Neural progenitor cell (in vitro differentiated cells): ENCODE results near the gene PIGL. TPM values are rescaled to one million over a fixed set of nuclear protein-coding genes. Genes with fewer than 3 reads are reported as not detected.

Experiments used
- DNase-seq: peaks from one replicate; pipeline ENCODE4 v3.0.0-alpha.2; 2016; ENCODE audit warnings: low spot score
- H2AFZ ChIP-seq: fragments of 200-600 bp; sonication (generic); replicated peaks from 2 replicates; pipeline ENCODE4 v1.6.1; 2016; ENCODE audit warnings: antibody characterized with exemption
- H3F3A ChIP-seq: fragments of 200-600 bp; sonication (generic); 2 replicates; pipeline ENCODE4 v1.6.1; 2016; ENCODE audit warnings: antibody characterized with exemption, low read depth
- H3K27ac ChIP-seq: fragments of 200-600 bp; sonication (generic); 2 replicates; pipeline ENCODE4 v1.5.1; 2016; ENCODE audit warnings: mild to moderate bottlenecking
- H3K27me3 ChIP-seq: fragments of 200-600 bp; sonication (generic); 2 replicates; pipeline ENCODE4 v1.6.1; 2016; ENCODE audit warnings: mild to moderate bottlenecking, moderate library complexity
- H3K36me3 ChIP-seq: fragments of 200-600 bp; sonication (generic); 2 replicates; pipeline ENCODE4 v1.5.1; 2016
- H3K4me1 ChIP-seq: fragments of 200-600 bp; sonication (generic); 2 replicates; pipeline ENCODE4 v1.6.1; 2016; ENCODE audit warnings: mixed run types
- H3K4me2 ChIP-seq: fragments of 200-600 bp; sonication (generic); 2 replicates; pipeline ENCODE4 v1.6.1; 2016
- H3K4me3 ChIP-seq: fragments of 200-600 bp; sonication (generic); 2 replicates; pipeline ENCODE4 v1.5.1; 2016
- H3K79me2 ChIP-seq: fragments of 200-600 bp; sonication (generic); 2 replicates; pipeline ENCODE4 v1.6.1; 2016; ENCODE audit warnings: low read depth
- H3K9ac ChIP-seq: fragments of 200-600 bp; sonication (generic); 2 replicates; pipeline ENCODE4 v1.6.1; 2016
- H3K9me3 ChIP-seq: fragments of 200-600 bp; sonication (generic); 2 replicates; pipeline ENCODE4 v1.5.1; 2016; ENCODE audit warnings: low read depth
- H4K20me1 ChIP-seq: fragments of 200-600 bp; sonication (generic); 2 replicates; pipeline ENCODE4 v1.6.1; 2016; ENCODE audit warnings: low read depth
- H3K27ac Mint-ChIP-seq: 3 replicates; pipeline ENCODE4 v1.8.0; 2021; ENCODE audit warnings: mixed read lengths
- H3K27me3 Mint-ChIP-seq: 2 replicates; pipeline ENCODE4 v1.8.0; 2022; ENCODE audit warnings: low read depth, mild to moderate bottlenecking, inconsistent platforms, moderate library complexity, mixed read lengths; ENCODE audit not compliant: insufficient read depth
- H3K36me3 Mint-ChIP-seq: 3 replicates; pipeline ENCODE4 v1.8.0; 2021; ENCODE audit warnings: mixed read lengths
- H3K4me1 Mint-ChIP-seq: 3 replicates; pipeline ENCODE4 v1.8.0; 2021; ENCODE audit warnings: mixed read lengths
- H3K4me3 Mint-ChIP-seq: 3 replicates; pipeline ENCODE4 v1.8.0; 2021; ENCODE audit warnings: mild to moderate bottlenecking, moderate library complexity, mixed read lengths
- H3K9me3 Mint-ChIP-seq: 3 replicates; pipeline ENCODE4 v1.8.0; 2020; ENCODE audit warnings: mixed read lengths
- EZH2 ChIP-seq: fragments of 200-600 bp; sonication (generic); IDR thresholded peaks from 2 replicates; pipeline ENCODE4 v1.6.1; 2017; ENCODE audit warnings: antibody characterized with exemption, mild to moderate bottlenecking, moderate library complexity
- EZH2phosphoT487 ChIP-seq: fragments of 200-600 bp; sonication (generic); IDR thresholded peaks from 2 replicates; pipeline ENCODE4 v1.6.1; 2017; ENCODE audit warnings: antibody characterized with exemption
- total RNA-seq: library from RNA; depleted of rRNA; stranded (reverse); fragments of >200 nt; gene quantifications from 2 replicates; pipeline ENCODE4 v1.2.3, GENCODE V29; 2015; ENCODE audit warnings: low replicate concordance
- TF ChIP-seq, protein P1 (sequence below): fragments of 200-600 bp; sonication (generic); IDR thresholded peaks from 2 replicates; pipeline ENCODE4 v1.5.1; 2017; ENCODE audit warnings: antibody characterized with exemption, mild to moderate bottlenecking

PIGL gene
- total RNA-seq, 1 donor from 2014 or later, result 57.0 TPM

DNA sequence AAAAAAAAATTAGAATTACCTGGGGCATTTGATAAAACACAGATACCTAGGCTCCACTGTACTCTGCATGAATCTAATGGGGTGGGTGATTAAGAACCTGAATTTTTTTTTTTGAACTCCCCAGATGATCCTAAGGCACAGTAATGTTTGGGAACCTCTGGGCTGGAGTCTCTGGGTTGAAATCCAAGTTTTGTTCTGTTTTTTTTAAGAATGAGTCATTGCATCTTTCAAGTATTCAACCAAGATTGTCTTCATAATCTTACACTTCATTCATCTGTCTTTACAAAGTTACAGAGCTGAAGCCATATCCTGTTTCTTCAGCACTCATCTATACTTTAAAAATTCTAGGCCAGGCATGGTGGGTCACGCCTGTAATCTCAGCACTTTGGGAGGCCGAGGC is 52.6 kb downstream of the PIGL start:
- no peak for TF ChIP-seq EZH2
- TF ChIP-seq EZH2phosphoT487, result no peak
- TF ChIP-seq, protein P1, sequence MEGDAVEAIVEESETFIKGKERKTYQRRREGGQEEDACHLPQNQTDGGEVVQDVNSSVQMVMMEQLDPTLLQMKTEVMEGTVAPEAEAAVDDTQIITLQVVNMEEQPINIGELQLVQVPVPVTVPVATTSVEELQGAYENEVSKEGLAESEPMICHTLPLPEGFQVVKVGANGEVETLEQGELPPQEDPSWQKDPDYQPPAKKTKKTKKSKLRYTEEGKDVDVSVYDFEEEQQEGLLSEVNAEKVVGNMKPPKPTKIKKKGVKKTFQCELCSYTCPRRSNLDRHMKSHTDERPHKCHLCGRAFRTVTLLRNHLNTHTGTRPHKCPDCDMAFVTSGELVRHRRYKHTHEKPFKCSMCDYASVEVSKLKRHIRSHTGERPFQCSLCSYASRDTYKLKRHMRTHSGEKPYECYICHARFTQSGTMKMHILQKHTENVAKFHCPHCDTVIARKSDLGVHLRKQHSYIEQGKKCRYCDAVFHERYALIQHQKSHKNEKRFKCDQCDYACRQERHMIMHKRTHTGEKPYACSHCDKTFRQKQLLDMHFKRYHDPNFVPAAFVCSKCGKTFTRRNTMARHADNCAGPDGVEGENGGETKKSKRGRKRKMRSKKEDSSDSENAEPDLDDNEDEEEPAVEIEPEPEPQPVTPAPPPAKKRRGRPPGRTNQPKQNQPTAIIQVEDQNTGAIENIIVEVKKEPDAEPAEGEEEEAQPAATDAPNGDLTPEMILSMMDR, result no peak

DNA sequence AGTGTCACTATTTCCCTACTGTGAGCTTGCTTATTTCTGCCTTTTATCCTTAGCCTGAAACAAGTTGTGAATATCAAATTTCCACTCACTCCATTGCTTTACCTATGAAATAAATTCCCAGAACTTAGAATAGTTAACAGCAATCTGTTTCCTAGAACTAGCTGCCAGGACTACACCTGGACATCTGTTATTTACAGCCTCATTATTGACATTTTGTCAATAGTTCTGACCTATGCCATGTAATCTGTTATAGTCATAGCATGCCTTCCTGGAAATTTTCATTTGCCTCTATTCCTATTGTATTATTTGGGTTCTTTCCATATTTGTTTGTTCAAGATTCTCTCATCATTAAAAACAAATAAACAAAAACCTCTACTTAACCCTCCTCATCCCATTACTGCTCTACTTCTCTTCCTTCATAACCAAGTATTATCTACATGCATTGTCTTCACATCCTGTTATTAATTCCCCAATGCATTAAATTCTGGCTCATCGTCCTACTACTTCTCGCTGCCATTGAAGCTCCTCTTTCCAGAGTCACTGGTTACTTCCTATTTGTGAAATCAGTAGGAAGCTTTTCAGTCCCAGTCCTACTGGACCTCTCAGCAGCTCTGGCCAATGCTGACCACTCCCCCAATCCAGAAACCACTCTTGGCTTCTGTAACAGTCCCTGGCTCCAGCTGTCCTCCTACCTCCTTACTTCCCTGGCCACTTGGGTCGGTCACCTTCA is 55.3 kb downstream of the PIGL start:
- H3K4me3 ChIP-seq, result no peak overlapping the region
- H3K4me1 Mint-ChIP-seq, result no peaks in the 10 kb centered on the region
- H3K9ac ChIP-seq, result no peak overlapping the region

More for the DNA sequence above, 52.6 kb downstream of the PIGL start:
- no peak overlapping the region for H3K27ac Mint-ChIP-seq
- Histone ChIP-seq H3K4me2 (no peak overlapping the region), H3K4me3 (no peak overlapping the region), H3K9me3 (no peaks in the 10 kb centered on the region), H3K4me1 (no peaks in the 10 kb centered on the region), H2AFZ (no peak overlapping the region), H3K27ac (no peak overlapping the region), H4K20me1 (no peaks in the 10 kb centered on the region), H3K79me2 (no peaks in the 10 kb centered on the region), H3F3A (no peaks in the 10 kb centered on the region), H3K36me3 (no peaks in the 10 kb centered on the region), H3K27me3 (no peaks in the 10 kb centered on the region), H3K9ac (no peak overlapping the region)
- H3K4me3 Mint-ChIP-seq, result no peak overlapping the region
- H3K9me3 Mint-ChIP-seq, result peaks cover 3% of the 10 kb centered on the region
- H3K36me3 Mint-ChIP-seq, result no peaks in the 10 kb centered on the region
- H3K4me1 Mint-ChIP-seq, result no peaks in the 10 kb centered on the region
- peaks cover 3% of the 10 kb centered on the region for H3K27me3 Mint-ChIP-seq
- DNase-seq, result no peak

DNA sequence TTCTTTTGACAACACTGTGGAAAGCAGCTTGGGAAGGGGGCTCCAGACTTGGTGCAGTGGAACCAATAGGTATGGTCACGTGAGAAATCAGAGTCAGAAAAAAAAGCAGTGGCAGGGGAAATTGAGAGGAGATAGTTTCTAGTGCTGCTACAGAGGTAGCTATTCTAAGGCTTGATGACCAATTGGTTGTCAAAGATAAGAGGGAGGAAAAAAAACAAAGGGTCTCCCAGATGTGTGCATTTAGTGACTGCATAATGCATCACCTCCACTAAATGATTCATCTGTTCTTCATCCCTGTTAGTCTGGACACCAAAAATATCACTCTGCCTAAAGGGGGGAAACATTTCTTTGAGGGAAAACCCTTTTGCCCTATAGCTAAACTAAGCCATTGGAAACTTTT is 56.5 kb downstream of the PIGL start:
- Mint-ChIP-seq H3K27me3 (no peaks in the 10 kb centered on the region), H3K4me3 (no peak overlapping the region), H3K36me3 (peaks cover 9% of the 10 kb centered on the region), H3K4me1 (no peaks in the 10 kb centered on the region), H3K27ac (no peak overlapping the region), H3K9me3 (peaks cover 19% of the 10 kb centered on the region)
- H3F3A ChIP-seq, result no peaks in the 10 kb centered on the region
- no peaks in the 10 kb centered on the region for H4K20me1 ChIP-seq
- H3K4me2 ChIP-seq, result no peak overlapping the region
- H2AFZ ChIP-seq, result no peak overlapping the region
- H3K79me2 ChIP-seq, result no peaks in the 10 kb centered on the region
- DNase-seq, result no peak
- H3K4me3 ChIP-seq, result no peak overlapping the region
- no peaks in the 10 kb centered on the region for H3K4me1 ChIP-seq
- TF ChIP-seq, protein P1, result no peak
- no peak for TF ChIP-seq EZH2phosphoT487
- no peak for TF ChIP-seq EZH2
- no peak overlapping the region for H3K9ac ChIP-seq
- peaks cover 4% of the 10 kb centered on the region for H3K36me3 ChIP-seq
- peaks cover 8% of the 10 kb centered on the region for H3K9me3 ChIP-seq
- no peaks in the 10 kb centered on the region for H3K27me3 ChIP-seq
- no peak overlapping the region for H3K27ac ChIP-seq

More for the DNA sequence above, 55.3 kb downstream of the PIGL start:
- Histone ChIP-seq H3K36me3 (no peaks in the 10 kb centered on the region), H3K27ac (no peak overlapping the region), H3K4me1 (no peaks in the 10 kb centered on the region), H3K4me2 (no peak overlapping the region), H2AFZ (no peak overlapping the region), H3K9me3 (no peaks in the 10 kb centered on the region), H4K20me1 (no peaks in the 10 kb centered on the region), H3K79me2 (no peaks in the 10 kb centered on the region), H3F3A (no peaks in the 10 kb centered on the region), H3K27me3 (no peaks in the 10 kb centered on the region)
- Mint-ChIP-seq H3K4me3 (no peak overlapping the region), H3K27ac (no peak overlapping the region), H3K36me3 (peaks cover 7% of the 10 kb centered on the region), H3K27me3 (no peaks in the 10 kb centered on the region), H3K9me3 (peaks cover 13% of the 10 kb centered on the region)
- no peak for DNase-seq
- TF ChIP-seq, protein P1, result no peak
- TF ChIP-seq EZH2phosphoT487, result no peak
- TF ChIP-seq EZH2, result no peak
